KMS-11 (cell line): ENCODE results near the gene DISP3.

Source experiments
- H2AFZ ChIP-seq: fragments of 200-600 bp; sonication (generic); 2 replicates; pipeline ENCODE4 v1.6.1; 2016; ENCODE audit warnings: antibody characterized with exemption, mixed run types, low read depth
- H3K27ac ChIP-seq: fragments of 200-600 bp; sonication (generic); 2 replicates; pipeline ENCODE4 v1.6.1; 2016; ENCODE audit warnings: mild to moderate bottlenecking, mixed run types
- H3K27me3 ChIP-seq: fragments of 200-600 bp; sonication (generic); 2 replicates; pipeline ENCODE4 v1.6.1; 2017; ENCODE audit warnings: mild to moderate bottlenecking, low read depth, mixed run types, moderate library complexity; ENCODE audit not compliant: insufficient read depth
- H3K36me3 ChIP-seq: fragments of 200-600 bp; sonication (generic); 2 replicates; pipeline ENCODE4 v1.6.1; 2017; ENCODE audit warnings: mild to moderate bottlenecking, mixed run types; ENCODE audit not compliant: insufficient read depth
- H3K4me1 ChIP-seq: fragments of 200-600 bp; sonication (generic); 2 replicates; pipeline ENCODE4 v1.6.1; 2016; ENCODE audit warnings: mild to moderate bottlenecking, low read depth, mixed run types; ENCODE audit not compliant: poor library complexity, severe bottlenecking
- H3K4me2 ChIP-seq: fragments of 200-600 bp; sonication (generic); 2 replicates; pipeline ENCODE4 v1.7.0; 2016; ENCODE audit warnings: mild to moderate bottlenecking, mixed run types
- H3K4me3 ChIP-seq: fragments of 200-600 bp; sonication (generic); IDR thresholded peaks from 2 replicates; pipeline ENCODE4 v1.6.1; 2017; ENCODE audit warnings: low read depth, low read length, mixed read lengths; ENCODE audit not compliant: insufficient read depth
- H3K79me2 ChIP-seq: fragments of 200-600 bp; sonication (generic); 2 replicates; pipeline ENCODE4 v1.6.1; 2016; ENCODE audit warnings: low read depth, mixed run types; ENCODE audit not compliant: insufficient read depth
- H3K9ac ChIP-seq: fragments of 200-600 bp; sonication (generic); 2 replicates; pipeline ENCODE4 v1.6.1; 2016; ENCODE audit warnings: mild to moderate bottlenecking, mixed run types
- H4K20me1 ChIP-seq: fragments of 200-600 bp; sonication (generic); 2 replicates; pipeline ENCODE4 v1.6.1; 2016; ENCODE audit warnings: mild to moderate bottlenecking, mixed run types; ENCODE audit not compliant: insufficient read depth
- TF ChIP-seq, protein P1 (sequence below): fragments of 200-600 bp; sonication (generic); conservative IDR thresholded peaks from 2 replicates; pipeline ENCODE4 v1.6.1; 2017; ENCODE audit warnings: low read depth, mild to moderate bottlenecking, antibody characterized with exemption, low read length, moderate library complexity, mixed read lengths

DISP3 gene

DNA sequence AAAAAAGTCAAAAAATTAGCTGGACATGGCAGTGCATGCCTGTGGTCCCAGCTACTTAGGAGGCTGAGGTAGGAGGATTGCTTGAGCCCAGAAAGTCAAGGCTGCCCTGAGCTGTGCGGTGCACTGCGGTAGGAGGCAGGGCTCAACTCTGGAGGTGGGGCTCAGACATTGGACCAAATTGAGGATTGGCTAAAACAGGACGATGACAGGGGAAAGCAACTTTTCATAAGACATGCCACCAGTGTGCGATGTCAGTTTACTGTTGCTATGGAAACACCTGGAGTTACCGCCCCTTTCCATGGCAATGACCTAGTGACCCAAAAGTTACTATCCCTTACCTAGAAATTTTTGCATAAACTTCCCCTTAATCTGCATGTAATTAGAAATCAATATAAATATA lies 85.3 kb downstream of the DISP3 start:
- Histone ChIP-seq H3K4me3 (no peak overlapping the region), H3K36me3 (no peaks in the 10 kb centered on the region), H3K79me2 (no peaks in the 10 kb centered on the region), H3K4me1 (peaks cover 76% of the 10 kb centered on the region), H3K27ac (peak overlapping the region; percentile 64), H3K4me2 (peak overlapping the region; percentile 86), H3K27me3 (no peaks in the 10 kb centered on the region; the same call in 1 of the 2 replicates), H4K20me1 (no peaks in the 10 kb centered on the region), H2AFZ (peak overlapping the region; percentile 80), H3K9ac (peak overlapping the region; percentile 50; the same call in 1 of the 2 replicates)
- TF ChIP-seq, protein P1, sequence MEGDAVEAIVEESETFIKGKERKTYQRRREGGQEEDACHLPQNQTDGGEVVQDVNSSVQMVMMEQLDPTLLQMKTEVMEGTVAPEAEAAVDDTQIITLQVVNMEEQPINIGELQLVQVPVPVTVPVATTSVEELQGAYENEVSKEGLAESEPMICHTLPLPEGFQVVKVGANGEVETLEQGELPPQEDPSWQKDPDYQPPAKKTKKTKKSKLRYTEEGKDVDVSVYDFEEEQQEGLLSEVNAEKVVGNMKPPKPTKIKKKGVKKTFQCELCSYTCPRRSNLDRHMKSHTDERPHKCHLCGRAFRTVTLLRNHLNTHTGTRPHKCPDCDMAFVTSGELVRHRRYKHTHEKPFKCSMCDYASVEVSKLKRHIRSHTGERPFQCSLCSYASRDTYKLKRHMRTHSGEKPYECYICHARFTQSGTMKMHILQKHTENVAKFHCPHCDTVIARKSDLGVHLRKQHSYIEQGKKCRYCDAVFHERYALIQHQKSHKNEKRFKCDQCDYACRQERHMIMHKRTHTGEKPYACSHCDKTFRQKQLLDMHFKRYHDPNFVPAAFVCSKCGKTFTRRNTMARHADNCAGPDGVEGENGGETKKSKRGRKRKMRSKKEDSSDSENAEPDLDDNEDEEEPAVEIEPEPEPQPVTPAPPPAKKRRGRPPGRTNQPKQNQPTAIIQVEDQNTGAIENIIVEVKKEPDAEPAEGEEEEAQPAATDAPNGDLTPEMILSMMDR, result no peak

- Histone ChIP-seq H3K27me3 (no peaks in the 10 kb centered on the region; the same call in 1 of the 2 replicates), H3K36me3 (no peaks in the 10 kb centered on the region), H3K27ac (peak overlapping the region; percentile 64; the same call in 1 of the 2 replicates), H3K9ac (no peak overlapping the region), H3K79me2 (no peaks in the 10 kb centered on the region), H3K4me1 (peaks cover 96% of the 10 kb centered on the region), H4K20me1 (no peaks in the 10 kb centered on the region), H3K4me3 (no peak overlapping the region), H3K4me2 (peak overlapping the region; percentile 44; the same call in 1 of the 2 replicates), H2AFZ (no peak overlapping the region)
- TF ChIP-seq, protein P1, result no peak
Measured at GRCh38 chr1:11566042-11566850, 87.3 kb downstream of the DISP3 start.

DNA sequence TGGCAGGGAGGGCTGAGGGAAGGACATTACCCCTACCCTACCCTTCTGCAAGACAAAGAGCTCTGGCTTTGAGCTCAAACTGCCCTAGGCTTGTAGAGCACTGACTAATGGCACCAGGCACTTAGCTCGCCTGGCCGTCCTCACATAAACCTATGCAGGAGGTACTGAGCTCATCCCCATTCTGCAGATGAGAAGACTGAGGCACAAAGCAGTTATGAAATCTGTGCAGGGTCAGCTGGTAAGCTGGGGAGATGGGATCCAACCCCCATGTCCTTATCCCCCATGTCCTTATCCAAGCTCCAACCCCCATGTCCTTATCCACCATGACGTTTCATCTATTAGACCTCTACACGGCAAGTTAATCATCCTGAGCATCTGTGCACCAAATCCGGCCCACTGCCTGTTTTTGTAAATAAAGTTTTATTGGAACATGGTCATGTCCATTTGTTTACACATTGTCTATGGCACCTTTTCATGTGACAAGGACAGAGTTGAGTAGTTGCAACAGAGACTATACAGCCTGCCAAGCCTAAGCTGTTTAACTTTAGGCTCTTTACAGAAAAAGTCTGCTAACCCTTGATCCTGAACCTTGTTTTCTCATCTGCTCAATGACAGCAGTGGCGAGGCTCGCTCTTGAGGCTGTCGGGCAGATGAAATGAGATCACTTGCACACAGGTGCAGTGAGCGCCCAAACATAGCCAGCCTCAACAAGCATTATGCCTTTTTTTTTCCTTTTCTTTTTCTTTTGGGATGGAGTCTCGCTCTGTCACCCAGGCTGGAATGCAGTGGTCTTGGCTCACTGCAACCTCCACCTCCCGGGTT lies 88.5 kb downstream of the DISP3 start:
- Histone ChIP-seq H2AFZ (no peak overlapping the region), H3K4me3 (no peak overlapping the region), H3K79me2 (no peaks in the 10 kb centered on the region), H3K27me3 (no peaks in the 10 kb centered on the region), H3K4me2 (peak overlapping the region; percentile 28; the same call in 1 of the 2 replicates), H3K4me1 (peaks cover 100% of the 10 kb centered on the region), H3K27ac (peak overlapping the region; percentile 81), H4K20me1 (no peaks in the 10 kb centered on the region), H3K9ac (no peak overlapping the region), H3K36me3 (no peaks in the 10 kb centered on the region)
- TF ChIP-seq, protein P1, result no peak

GRCh38 chr1:11568687-11569086 lies 89.7 kb downstream of the DISP3 start:
- peak overlapping the region; percentile 9; the same call in 1 of the 2 replicates for H3K9ac ChIP-seq
- no peaks in the 10 kb centered on the region for H3K27me3 ChIP-seq

More at GRCh38 chr1:11568687-11569086, 89.7 kb downstream of the DISP3 start:
- H3K27ac ChIP-seq, result peak overlapping the region; percentile 81
- TF ChIP-seq, protein P1, result no peak
- H3K4me3 ChIP-seq, result no peak overlapping the region
- H4K20me1 ChIP-seq, result no peaks in the 10 kb centered on the region
- peak overlapping the region; percentile 78 for H3K4me2 ChIP-seq
- peaks cover 100% of the 10 kb centered on the region for H3K4me1 ChIP-seq
- H3K36me3 ChIP-seq, result no peaks in the 10 kb centered on the region
- no peaks in the 10 kb centered on the region for H3K79me2 ChIP-seq
- H2AFZ ChIP-seq, result peak overlapping the region; percentile 4; the same call in 1 of the 2 replicates
